Measurements from ENCODE around the gene ASMTL.
"Not testable (repeated sequence)": the region's sequence is repeated elsewhere in the genome, so short reads cannot be mapped to it uniquely, and the experiment has no call there.

The ASMTL gene

DNA sequence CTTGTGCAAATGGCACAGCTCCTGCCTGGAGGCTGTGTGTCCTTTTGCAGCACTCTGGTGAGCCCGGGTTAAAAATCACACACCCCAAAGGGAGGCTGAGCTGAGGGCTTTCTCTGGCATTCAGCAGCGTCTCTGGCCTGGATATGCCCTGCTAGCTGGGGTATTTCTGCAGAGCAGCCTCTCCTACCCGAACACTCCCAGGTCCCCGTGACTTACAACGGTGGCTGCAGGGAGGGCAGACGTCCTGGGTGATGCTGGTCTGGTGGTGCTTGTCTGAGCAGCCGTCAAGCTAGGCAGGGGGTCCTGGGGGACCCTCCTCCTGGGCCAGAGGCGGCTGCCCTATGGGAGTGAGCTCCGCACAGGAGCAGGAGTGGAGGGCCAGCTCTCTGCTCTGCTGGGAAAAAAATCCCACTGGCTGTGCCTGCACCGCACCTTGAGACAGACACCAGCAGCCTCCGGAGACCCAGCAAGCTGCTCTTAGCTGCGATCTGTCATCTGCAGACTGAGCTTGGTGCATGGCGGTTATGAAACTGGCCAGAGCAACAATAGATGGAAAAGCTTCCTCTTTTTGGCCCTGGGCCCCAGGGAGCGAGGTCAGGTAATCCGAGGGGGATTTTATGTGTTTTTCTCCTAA is 41.3 kb upstream of the ASMTL start:
- no peak overlapping the region for H3K4me3 ChIP-seq (ENCODE audit: low read depth, low read length)
- no peaks in the 10 kb centered on the region for H3K27me3 ChIP-seq (replicated peaks)
- no peaks in the 10 kb centered on the region for H3K36me3 ChIP-seq (replicated peaks)
- in situ Hi-C loops (cut with HindIII; ENCODE audit: low pct_ligation_motif_present, low sequenced_read_pairs) = no loop called here
- TF ChIP-seq, protein P1, sequence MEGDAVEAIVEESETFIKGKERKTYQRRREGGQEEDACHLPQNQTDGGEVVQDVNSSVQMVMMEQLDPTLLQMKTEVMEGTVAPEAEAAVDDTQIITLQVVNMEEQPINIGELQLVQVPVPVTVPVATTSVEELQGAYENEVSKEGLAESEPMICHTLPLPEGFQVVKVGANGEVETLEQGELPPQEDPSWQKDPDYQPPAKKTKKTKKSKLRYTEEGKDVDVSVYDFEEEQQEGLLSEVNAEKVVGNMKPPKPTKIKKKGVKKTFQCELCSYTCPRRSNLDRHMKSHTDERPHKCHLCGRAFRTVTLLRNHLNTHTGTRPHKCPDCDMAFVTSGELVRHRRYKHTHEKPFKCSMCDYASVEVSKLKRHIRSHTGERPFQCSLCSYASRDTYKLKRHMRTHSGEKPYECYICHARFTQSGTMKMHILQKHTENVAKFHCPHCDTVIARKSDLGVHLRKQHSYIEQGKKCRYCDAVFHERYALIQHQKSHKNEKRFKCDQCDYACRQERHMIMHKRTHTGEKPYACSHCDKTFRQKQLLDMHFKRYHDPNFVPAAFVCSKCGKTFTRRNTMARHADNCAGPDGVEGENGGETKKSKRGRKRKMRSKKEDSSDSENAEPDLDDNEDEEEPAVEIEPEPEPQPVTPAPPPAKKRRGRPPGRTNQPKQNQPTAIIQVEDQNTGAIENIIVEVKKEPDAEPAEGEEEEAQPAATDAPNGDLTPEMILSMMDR (IDR thresholded peaks at IDR 0.05; ENCODE audit: low read depth, low read length, missing control alignments) = no peak
- no peak overlapping the region for H3K27ac ChIP-seq
- no peak for DNase-seq

DNA sequence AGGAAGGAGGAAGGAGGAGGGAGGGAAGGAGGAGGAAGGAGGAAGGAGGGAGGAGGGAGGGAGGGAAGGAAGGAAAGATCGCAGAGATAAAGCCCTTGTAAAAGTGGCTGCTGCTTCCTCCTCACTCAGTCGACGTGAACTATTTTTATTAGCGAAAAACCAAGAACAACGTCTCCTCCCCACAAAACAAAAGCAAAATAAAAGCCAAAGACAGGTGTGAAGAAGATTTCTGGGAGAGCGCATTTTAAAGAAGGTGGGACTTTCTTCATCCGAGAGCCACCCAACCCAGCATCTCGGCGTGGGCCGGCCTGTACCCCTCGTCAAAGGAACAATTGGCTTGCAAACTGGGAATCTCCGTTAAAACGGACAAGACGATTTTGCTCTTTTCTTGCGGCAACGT is 40.7 kb upstream of the ASMTL start:
- DNase-seq = no peak
- TF ChIP-seq, protein P1 (IDR thresholded peaks at IDR 0.05; ENCODE audit: low read depth, low read length, missing control alignments) = no peak
- no peaks in the 10 kb centered on the region for H3K27me3 ChIP-seq (replicated peaks)
- in situ Hi-C loops (cut with HindIII; ENCODE audit: low pct_ligation_motif_present, low sequenced_read_pairs) = no loop called here
- no peak overlapping the region for H3K4me3 ChIP-seq (ENCODE audit: low read depth, low read length)
- no peaks in the 10 kb centered on the region for H3K36me3 ChIP-seq (replicated peaks)
- no peak overlapping the region for H3K27ac ChIP-seq

DNA sequence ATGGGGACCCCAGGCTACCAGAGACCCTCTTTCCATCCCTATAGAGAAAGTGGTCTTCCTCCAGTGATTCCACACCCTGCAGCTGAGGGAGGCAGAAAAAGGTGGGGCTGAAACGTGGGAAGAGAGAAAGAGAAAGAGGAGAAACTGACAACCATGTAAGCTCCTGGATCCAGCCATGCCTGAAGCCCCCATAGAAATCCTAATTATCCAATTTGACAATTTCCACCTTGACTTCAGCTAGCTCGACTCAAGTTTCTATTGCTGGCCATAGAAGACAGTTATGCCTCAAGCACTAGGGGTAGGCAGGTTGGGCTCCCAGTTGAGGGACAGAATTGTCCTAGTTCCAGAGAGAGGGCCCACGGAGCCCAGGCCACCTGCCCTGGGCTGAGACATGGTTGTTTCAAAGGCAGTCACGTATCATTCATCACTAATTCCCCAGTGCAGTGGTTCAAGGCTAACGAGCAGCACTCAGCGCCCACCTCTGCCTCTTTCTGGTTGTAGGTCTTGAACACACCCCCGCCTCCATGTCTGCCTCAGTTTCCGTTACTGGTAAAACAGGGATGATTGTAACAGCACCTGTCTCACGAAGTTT is 39.8 kb upstream of the ASMTL start:
- DNase-seq = no peak
- H3K27ac ChIP-seq = no peak overlapping the region

DNA sequence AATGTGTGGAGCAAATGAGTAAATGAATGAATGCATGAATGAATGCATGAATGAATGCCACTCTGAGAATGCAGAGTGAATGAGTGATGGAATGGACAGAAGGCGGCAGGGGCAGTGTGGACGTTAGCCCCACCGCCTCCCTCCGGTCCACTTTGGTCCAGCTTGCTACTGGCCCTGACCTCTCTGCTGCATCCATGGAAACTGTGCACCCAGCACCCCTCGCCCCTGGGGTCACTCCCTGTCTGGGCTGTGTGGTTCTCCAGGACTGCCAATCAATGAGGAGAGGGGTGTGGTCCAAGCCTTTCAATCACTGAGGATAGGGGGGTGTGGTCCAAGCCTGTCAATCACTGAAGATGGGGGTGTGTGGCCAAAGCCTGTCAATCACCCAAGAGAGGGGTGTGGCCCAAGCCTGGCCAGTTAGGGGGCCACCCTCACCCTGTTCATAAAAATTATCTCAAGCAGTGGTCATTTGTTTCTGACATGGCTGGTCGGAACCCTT is 39.2 kb upstream of the ASMTL start:
- in situ Hi-C loops (cut with HindIII; ENCODE audit: low pct_ligation_motif_present, low sequenced_read_pairs) = no loop called here
- no peak overlapping the region for H3K27ac ChIP-seq
- no peaks in the 10 kb centered on the region for H3K36me3 ChIP-seq (replicated peaks)
- peak; percentile 12 for DNase-seq
- TF ChIP-seq, protein P1 (IDR thresholded peaks at IDR 0.05; ENCODE audit: low read depth, low read length, missing control alignments) = no peak
- H3K4me3 ChIP-seq (ENCODE audit: low read depth, low read length) = no peak overlapping the region
- no peaks in the 10 kb centered on the region for H3K27me3 ChIP-seq (replicated peaks)

More for the DNA sequence above, 39.8 kb upstream of the ASMTL start:
- Histone ChIP-seq H3K27me3 (replicated peaks) (no peaks in the 10 kb centered on the region), H3K4me3 (ENCODE audit: low read depth, low read length) (no peak overlapping the region), H3K36me3 (replicated peaks) (no peaks in the 10 kb centered on the region)
- TF ChIP-seq, protein P1 (IDR thresholded peaks at IDR 0.05; ENCODE audit: low read depth, low read length, missing control alignments) = no peak
- in situ Hi-C loops (cut with HindIII; ENCODE audit: low pct_ligation_motif_present, low sequenced_read_pairs) = no loop called here

DNA sequence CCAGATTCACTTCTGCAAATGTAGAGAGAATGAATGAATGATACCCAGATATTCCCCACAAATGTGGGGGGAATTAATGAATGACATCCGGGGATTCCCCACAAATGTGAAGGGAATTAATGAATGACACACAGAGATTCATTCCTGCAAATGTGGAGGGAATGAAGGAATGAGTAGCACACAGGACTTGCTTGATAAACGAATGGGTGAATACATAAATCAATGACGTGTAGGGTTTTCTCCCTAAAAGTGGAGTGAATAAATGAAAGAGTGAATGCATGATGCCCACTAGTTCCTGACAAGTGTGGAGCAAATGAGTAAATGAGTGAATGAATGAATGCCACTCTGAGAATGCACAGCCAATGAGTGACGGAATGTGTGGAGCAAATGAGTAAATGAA is 38.5 kb upstream of the ASMTL start:
- H3K27me3 ChIP-seq (replicated peaks); H3K36me3 ChIP-seq (replicated peaks); in situ Hi-C loops (cut with HindIII; ENCODE audit: low pct_ligation_motif_present, low sequenced_read_pairs); DNase-seq; H3K27ac ChIP-seq; H3K4me3 ChIP-seq (ENCODE audit: low read depth, low read length): not testable (repeated sequence)

DNA sequence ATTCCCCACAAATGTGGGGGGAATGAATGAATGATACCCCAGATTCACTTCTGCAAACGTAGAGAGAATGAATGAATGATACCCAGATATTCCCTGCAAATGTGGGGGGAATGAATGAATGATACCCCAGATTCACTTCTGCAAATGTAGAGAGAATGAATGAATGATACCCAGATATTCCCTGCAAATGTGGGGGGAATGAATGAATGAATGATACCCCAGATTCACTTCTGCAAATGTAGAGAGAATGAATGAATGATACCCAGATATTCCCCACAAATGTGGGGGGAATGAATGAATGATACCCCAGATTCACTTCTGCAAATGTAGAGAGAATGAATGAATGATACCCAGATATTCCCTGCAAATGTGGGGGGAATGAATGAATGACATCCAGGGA is 38.0 kb upstream of the ASMTL start:
- H3K4me3 ChIP-seq (ENCODE audit: low read depth, low read length); H3K27me3 ChIP-seq (replicated peaks); DNase-seq; H3K36me3 ChIP-seq (replicated peaks); H3K27ac ChIP-seq; in situ Hi-C loops (cut with HindIII; ENCODE audit: low pct_ligation_motif_present, low sequenced_read_pairs): not testable (repeated sequence)

DNA sequence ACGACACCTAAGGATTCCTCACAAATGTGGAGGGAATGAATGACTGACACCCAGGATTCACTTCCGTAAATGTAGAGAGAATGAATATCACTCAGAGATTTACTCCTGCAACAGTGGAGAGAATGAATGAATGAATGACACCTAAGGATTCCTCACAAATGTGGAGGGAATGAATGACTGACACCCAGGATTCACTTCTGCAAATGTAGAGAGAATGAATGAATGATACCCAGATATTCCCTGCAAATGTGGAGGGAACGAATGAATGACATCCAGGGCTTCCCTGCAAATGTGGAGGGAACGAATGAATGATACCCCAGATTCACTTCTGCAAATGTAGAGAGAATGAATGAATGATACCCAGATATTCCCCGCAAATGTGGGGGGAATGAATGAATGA is 36.6 kb upstream of the ASMTL start:
- in situ Hi-C loops (cut with HindIII; ENCODE audit: low pct_ligation_motif_present, low sequenced_read_pairs); H3K36me3 ChIP-seq (replicated peaks); H3K27me3 ChIP-seq (replicated peaks); H3K4me3 ChIP-seq (ENCODE audit: low read depth, low read length); H3K27ac ChIP-seq; DNase-seq: not testable (repeated sequence)

Data from brain microvascular endothelial cell (primary cell).